ENCODE data around the gene GLDC.
"Not testable (repeated sequence)": the region's sequence is repeated elsewhere in the genome, so short reads cannot be mapped to it uniquely, and the experiment has no call there.

GLDC gene

DNA sequence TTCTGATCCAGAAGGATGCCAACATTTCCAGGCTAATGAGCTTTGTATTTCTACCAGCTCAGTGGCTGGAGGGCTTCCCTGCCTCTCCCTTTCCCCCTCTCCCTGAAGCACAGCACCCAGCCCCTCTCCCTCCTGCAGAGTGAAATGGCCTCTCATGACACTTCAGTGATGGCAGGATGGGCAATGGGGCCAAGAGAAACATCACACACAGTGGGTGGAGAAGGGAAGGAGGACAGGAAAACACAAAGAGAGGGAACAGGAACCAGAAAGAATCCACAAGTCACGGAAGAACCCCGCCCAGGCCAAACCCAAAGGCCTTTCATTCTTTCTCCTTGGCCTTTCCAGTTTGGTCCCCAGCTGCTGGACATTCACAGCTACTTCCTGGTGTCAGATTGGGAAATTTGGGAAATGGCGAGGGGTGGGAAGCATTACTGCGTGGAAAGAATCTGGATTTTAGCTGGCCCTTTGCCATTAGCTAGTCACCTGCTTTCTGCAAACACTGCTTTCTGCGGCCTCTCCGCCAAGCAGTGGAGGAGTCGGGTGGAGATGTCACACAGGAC is 82.6 kb downstream of the GLDC start:
- DNase-seq = no peak

DNA sequence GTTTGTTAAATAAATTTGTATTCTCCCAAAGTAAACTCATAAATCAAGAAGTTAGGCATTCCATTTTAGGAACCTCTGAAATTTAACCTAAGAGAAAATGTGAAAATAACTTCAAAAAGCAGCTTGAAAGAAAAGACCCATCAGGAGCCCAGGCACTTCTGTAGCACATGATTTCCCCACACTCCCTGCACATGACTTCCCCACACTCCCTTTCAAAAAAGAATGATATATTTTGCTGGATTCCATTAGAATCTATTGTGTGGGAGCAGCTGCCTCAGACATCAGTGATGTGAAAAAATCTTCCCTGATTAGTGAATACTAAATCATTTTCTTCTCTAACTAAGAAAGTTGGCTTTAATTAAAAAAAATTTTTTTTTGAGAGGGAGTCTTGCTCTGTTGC is 83.3 kb downstream of the GLDC start:
- no peak for DNase-seq

- DNase-seq = no peak
Measured at GRCh38 chr9:6557883-6558616, 87.5 kb downstream of the GLDC start.

DNA sequence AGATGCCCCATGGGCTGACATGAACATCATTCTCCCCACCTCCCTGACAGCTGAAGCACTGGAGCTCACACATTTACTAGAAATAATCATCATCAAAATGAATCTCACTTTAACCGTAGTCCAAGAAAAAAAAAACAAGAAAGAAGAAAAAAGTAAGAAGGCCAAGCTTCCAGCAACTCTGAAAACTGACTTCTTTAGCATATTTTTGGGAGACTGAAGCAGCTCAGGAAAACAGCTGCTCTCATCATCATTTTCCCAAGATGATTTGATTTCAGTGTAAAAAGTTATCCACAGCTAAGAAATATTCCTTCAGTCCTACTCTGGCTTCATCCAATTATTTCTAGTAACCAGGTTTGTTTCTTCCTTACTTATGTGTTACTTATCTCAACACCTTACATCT is 91.7 kb downstream of the GLDC start:
- DNase-seq = no peak

- no peak for DNase-seq
Measured at GRCh38 chr9:6552498-6553121, 92.9 kb downstream of the GLDC start.

GRCh38 chr9:6552033-6552432 is 93.5 kb downstream of the GLDC start:
- DNase-seq = no peak

GRCh38 chr9:6551136-6551535 is 94.4 kb downstream of the GLDC start:
- DNase-seq = no peak

GRCh38 chr9:6549106-6549800 is 96.3 kb downstream of the GLDC start:
- no peak for DNase-seq

GRCh38 chr9:6545017-6545691 is 100.4 kb downstream of the GLDC start:
- DNase-seq = no peak

- DNase-seq = no peak
Measured at GRCh38 chr9:6543204-6543603, 102.3 kb downstream of the GLDC start.

GRCh38 chr9:6542617-6543016 is 102.9 kb downstream of the GLDC start:
- not testable (repeated sequence) for DNase-seq

DNA sequence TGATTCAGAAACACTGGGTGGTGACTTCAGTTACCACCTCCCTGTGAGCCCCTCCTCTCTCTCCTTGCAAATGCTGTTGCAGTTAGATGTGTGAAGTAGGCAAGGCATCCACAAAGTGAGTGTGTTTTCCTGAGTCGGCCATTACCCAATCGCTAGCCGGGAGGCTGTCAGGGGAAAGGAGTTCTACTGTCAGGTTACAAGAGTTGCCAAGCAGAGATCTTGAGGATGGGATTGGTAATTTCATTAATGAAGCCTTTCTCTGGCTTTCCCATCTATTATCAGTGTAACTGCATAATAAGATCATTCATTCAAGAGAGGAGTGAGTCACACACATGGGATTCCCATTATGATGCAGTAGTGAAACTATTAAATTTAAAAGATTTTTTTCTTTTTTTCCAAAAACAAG is 106.9 kb downstream of the GLDC start:
- no peak for DNase-seq

GRCh38 chr9:6535594-6535993 is 109.9 kb downstream of the GLDC start:
- DNase-seq = no peak

- no peak for DNase-seq
Measured at GRCh38 chr9:6525326-6526045, 120.0 kb downstream of the GLDC start.

- no peak for DNase-seq
Measured at GRCh38 chr9:6522263-6522662, 123.3 kb downstream of the GLDC start.

DNA sequence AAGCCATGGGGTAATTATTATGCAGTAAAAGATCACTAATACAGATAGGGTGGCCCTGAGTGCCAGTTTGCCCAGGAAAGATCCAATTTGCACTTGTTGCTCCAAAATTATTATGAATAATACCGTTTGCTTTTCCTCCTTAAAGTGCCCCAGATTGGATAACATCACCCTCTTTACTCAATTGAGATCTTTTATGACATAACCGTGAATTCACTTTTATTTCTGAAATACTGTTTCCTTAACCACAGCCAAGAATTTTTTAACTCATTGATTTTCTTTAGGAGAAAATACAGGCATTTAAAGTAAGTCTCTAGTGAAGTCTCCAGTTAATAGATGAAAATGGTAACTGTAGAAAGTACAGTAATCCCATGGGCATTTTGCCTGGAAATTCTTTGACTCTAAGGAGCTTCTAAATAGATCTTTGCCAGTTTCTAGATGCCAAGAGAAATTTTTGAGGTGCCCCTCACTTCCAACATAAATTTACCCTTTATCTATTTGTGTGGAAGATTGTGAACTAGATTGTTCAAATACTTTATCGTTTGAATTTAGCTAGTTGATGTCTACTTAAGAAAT is 133.4 kb downstream of the GLDC start:
- no peak for DNase-seq

DNA sequence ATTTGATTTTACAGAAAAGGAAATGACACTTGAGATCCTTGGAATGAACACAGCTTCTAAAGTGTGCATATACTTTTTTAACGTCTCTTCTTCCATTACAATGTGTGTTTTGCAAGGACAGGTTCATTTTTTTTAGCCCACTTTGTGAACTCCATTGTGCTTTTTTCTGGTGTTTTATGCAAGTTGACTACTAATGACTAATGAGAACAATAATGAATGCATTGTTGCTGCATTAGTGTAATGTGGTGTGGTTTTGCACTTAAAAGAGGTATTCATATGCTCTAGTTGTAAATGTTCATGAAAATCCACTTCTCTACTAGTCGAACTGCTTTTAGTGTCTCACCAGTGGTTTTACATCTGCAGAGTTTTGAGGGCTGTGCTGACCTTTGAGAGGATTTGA is 139.0 kb downstream of the GLDC start:
- DNase-seq = no peak

- DNase-seq = no peak
Measured at GRCh38 chr9:6502399-6502798, 143.1 kb downstream of the GLDC start.

DNA sequence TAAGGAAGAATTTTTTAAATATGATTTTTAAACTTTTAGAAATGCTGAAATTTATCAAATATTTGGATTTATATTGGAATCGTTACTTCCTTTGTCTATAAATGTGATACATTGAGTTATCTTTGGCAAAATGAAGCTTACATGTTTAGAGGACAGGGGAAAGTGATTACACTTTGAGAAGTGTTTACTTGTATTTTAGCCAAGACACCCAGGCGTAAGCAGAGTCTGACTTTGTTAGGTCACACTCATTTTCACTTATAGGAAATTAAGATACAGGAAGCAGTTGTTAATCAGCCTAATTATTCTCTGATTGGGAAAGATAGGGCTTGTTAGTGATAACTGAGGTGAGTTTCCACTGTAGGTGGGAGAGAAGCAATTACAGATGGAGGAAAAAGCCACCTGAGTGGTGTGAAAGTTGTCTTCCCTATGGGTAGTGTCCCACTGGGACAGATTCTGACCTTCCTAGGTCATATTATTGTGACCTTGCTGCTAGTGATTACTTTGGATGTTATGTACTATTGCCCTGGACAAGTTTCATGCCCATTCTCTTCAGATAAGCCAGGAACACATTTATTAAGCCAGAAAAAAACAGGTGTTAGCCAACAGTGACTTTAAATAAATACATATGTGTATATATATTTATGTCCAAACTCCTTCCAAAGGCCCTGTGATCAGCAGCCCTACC is 143.9 kb downstream of the GLDC start:
- DNase-seq = no peak

- DNase-seq = no peak
Measured at GRCh38 chr9:6498982-6499381, 146.5 kb downstream of the GLDC start.

DNA sequence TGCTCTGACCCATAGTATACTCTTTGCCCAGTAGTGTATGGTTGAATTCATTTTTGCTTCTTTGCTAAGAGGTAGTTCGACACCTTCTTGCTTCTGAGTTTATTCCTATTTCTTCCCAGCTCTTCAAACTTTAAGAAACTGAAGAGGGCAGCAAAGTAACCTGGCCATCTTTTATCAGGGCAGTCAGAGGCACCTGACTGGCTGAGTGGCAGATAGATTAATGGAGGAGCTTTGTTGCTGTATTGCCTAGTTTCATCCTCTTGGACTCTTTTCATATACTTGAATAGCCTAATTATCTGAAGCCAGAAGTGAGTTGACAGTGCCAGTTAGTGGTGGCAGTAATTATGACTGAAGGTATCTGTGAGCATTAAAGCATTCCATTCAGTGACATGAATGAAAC is 150.1 kb downstream of the GLDC start:
- no peak for DNase-seq

- no peak for DNase-seq
Measured at GRCh38 chr9:6490863-6491262, 154.7 kb downstream of the GLDC start.
